HepG2 (cell line): ENCODE measurements around the gene TRIM37. TPM values are rescaled to one million over a fixed set of nuclear protein-coding genes. Genes with fewer than 3 reads are reported as not detected.

Experiments used
- ATAC-seq: fragments of 200-7000 bp; cut with Tn5 transposase; 3 replicates; pipeline ENCODE4 v1.9.1; 2020; ENCODE audit warnings: mild to moderate bottlenecking, moderate library complexity
- BruUV-seq: library from RNA; stranded (reverse); fragments of 400-500 nt; replicated peaks from 2 replicates; lab custom pipeline; 2021; lab: Mats Ljungman, UMichigan
- CTCF ChIA-PET: fragments of 300-600 bp; formaldehyde crosslinking; extraction: SDS; loops from one replicate; lab custom pipeline; 2021; ENCODE audit warnings: low total read pairs, inconsistent platforms, low intra/inter-chr PET ratio; lab: Yijun Ruan, JAX
- POLR2A ChIA-PET: fragments of 350-600 bp; sonication (Branson Sonifier 250); formaldehyde crosslinking; loops from one replicate; lab custom pipeline; 2020; ENCODE audit warnings: antibody characterized with exemption, inconsistent platforms; lab: Yijun Ruan, JAX
- DNase-seq: peaks from one replicate; pipeline ENCODE4 v3.0.0-alpha.2; 2015; ENCODE audit warnings: low spot score
- FAIRE-seq: peaks from 3 replicates; lab custom pipeline; 2011; peaks lifted over from hg19 to GRCh38; lab: Jason Lieb, UNC
- H2AFZ ChIP-seq: one replicate; pipeline ENCODE4 v1.6.1; 2011; ENCODE audit warnings: low read length, inconsistent platforms
- H3K27ac ChIP-seq: fragments of 300-600 bp; 3 replicates; pipeline ENCODE4 v1.8.0; 2011; ENCODE audit warnings: mixed run types, mild to moderate bottlenecking, mixed read lengths, low read length, inconsistent platforms; ENCODE audit not compliant: insufficient read depth; ENCODE audit errors: extremely low read length
- H3K27me3 ChIP-seq, 2 experiments: fragments of 200-600 bp in 1 of 2; 2 replicates in 1 of 2; 3 replicates in 1 of 2; pipeline versions ENCODE4 v1.6.0 to v1.8.0; 2011; ENCODE audit warnings: low read length in 2 of 2, mild to moderate bottlenecking in 2 of 2, moderate library complexity in 2 of 2, inconsistent platforms in 1 of 2; ENCODE audit not compliant: insufficient read depth in 2 of 2, control insufficient read depth in 1 of 2
- H3K36me3 ChIP-seq, 2 experiments: fragments of 200-600 bp in 1 of 2; replicated peaks in 1 of 2; 2 replicates in 1 of 2; 3 replicates in 1 of 2; pipeline versions ENCODE4 v1.5.1 to v1.8.0; 2011; ENCODE audit warnings: low read length in 2 of 2, inconsistent platforms in 1 of 2; ENCODE audit not compliant: insufficient read depth in 2 of 2, control insufficient read depth in 1 of 2
- H3K4me1 ChIP-seq: 2 replicates; pipeline ENCODE4 v1.5.1; 2012; ENCODE audit warnings: low read length, inconsistent platforms; ENCODE audit not compliant: insufficient read depth
- H3K4me2 ChIP-seq: 2 replicates; pipeline ENCODE4 v1.6.0; 2011; ENCODE audit warnings: low read depth, low read length, inconsistent platforms
- H3K4me3 ChIP-seq, 3 experiments: fragments of 200-600 bp in 1 of 3; sonication (generic), shearing (Covaris generic) in 1 of 3; replicated peaks in 1 of 3; 2 replicates each; pipeline ENCODE4 v1.5.1; 2011 to 2016; ENCODE audit warnings: low read length in 3 of 3, inconsistent platforms in 2 of 3, low read depth in 2 of 3, mild to moderate bottlenecking in 2 of 3, control low read depth in 1 of 3, mixed read lengths in 1 of 3; ENCODE audit not compliant: insufficient read depth in 1 of 3
- H3K79me2 ChIP-seq: one replicate; pipeline ENCODE4 v1.6.1; 2011; ENCODE audit warnings: low read length, inconsistent platforms; ENCODE audit not compliant: insufficient read depth
- H3K9ac ChIP-seq: 2 replicates; pipeline ENCODE4 v1.6.0; 2011; ENCODE audit warnings: mild to moderate bottlenecking, low read depth, low read length, inconsistent platforms; ENCODE audit not compliant: insufficient read depth
- H3K9me3 ChIP-seq: 2 replicates; pipeline ENCODE4 v1.5.1; 2012; ENCODE audit warnings: mild to moderate bottlenecking, low read length
- H4K20me1 ChIP-seq: 2 replicates; pipeline ENCODE4 v1.6.0; 2011; ENCODE audit warnings: inconsistent platforms, mild to moderate bottlenecking, low read length, moderate library complexity; ENCODE audit not compliant: insufficient read depth
- AHDC1 ChIP-seq: sonication (generic); formaldehyde crosslinking; IDR thresholded peaks from 2 replicates; pipeline ENCODE4 v1.5.1; 2020; ENCODE audit warnings: mild to moderate bottlenecking, missing genetic modification reagents, borderline replicate concordance
- CBX1 ChIP-seq: IDR thresholded peaks from one replicate; pipeline ENCODE4 v1.6.1; 2016; ENCODE audit warnings: antibody characterized with exemption, low read depth
- HMG20A ChIP-seq: IDR thresholded peaks from 2 replicates; pipeline ENCODE4 v1.6.1; 2016; ENCODE audit warnings: borderline replicate concordance
- YEATS4 ChIP-seq: sonication (generic); formaldehyde crosslinking; IDR thresholded peaks from 2 replicates; pipeline ENCODE4 v1.4.0; 2020; ENCODE audit warnings: missing genetic modification reagents, borderline replicate concordance
- ZBTB26 ChIP-seq: IDR thresholded peaks from 2 replicates; pipeline ENCODE4 v1.6.1; 2016; ENCODE audit warnings: missing compliant biosample characterization, missing genetic modification reagents, borderline replicate concordance
- ZNF570 ChIP-seq: sonication (generic); formaldehyde crosslinking; IDR thresholded peaks from 2 replicates; pipeline ENCODE4 v1.4.0; 2020; ENCODE audit warnings: mild to moderate bottlenecking, missing genetic modification reagents, borderline replicate concordance
- ZNF577 ChIP-seq: sonication (generic); formaldehyde crosslinking; IDR thresholded peaks from 2 replicates; pipeline ENCODE4 v1.4.0; 2020; ENCODE audit warnings: mild to moderate bottlenecking, low read depth, missing genetic modification reagents, borderline replicate concordance
- ZNF674 ChIP-seq: sonication (generic); formaldehyde crosslinking; IDR thresholded peaks from 2 replicates; pipeline ENCODE4 v1.5.0; 2020; ENCODE audit warnings: low read depth, mild to moderate bottlenecking, missing genetic modification reagents
- ZNF788 ChIP-seq: sonication (generic); formaldehyde crosslinking; IDR thresholded peaks from 2 replicates; pipeline ENCODE4 v1.5.0; 2020; ENCODE audit warnings: mild to moderate bottlenecking, missing genetic modification reagents, borderline replicate concordance
- ZNF841 ChIP-seq: sonication (generic); formaldehyde crosslinking; IDR thresholded peaks from 2 replicates; pipeline ENCODE4 v1.8.1; 2023; ENCODE audit warnings: missing genetic modification reagents, borderline replicate concordance
- ZSCAN21 ChIP-seq: sonication (generic); formaldehyde crosslinking; IDR thresholded peaks from 2 replicates; pipeline ENCODE4 v1.8.0; 2022; ENCODE audit warnings: mild to moderate bottlenecking, missing genetic modification reagents, moderate library complexity, borderline replicate concordance
- ZSCAN31 ChIP-seq: sonication (generic); formaldehyde crosslinking; IDR thresholded peaks from 2 replicates; pipeline ENCODE4 v1.5.0; 2020; ENCODE audit warnings: low read depth, mild to moderate bottlenecking, missing genetic modification reagents
- WGBS: methylation state at CpG from one replicate; pipeline ENCODE4 v1.1.6; 2017; ENCODE audit warnings: low lambda C conversion rate; 5-methylcytosine and 5-hydroxymethylcytosine counted together
- in situ Hi-C: cut with HindIII; loops from 2 replicates; pipeline ENCODE4 v1.10.0; 2017; ENCODE audit warnings: low pct_unique_long_range_greater_than_20kb; ENCODE audit not compliant: extremely low pct_ligation_motif_present
- intact Hi-C: fragments of 100-400 bp; cut with micrococcal nuclease; formaldehyde crosslinking; loops from one replicate; pipeline ENCODE4 v1.10.0; 2022; ENCODE audit not compliant: unreplicated experiment
- polyA plus RNA-seq, 8 experiments: library from polyadenylated mRNA; depleted of rRNA in 3 of 8; stranded (reverse) in 7 of 8; unstranded in 1 of 8; fragments of >200 nt; fragmentation: Illumina TruSeq in 4 of 8; extraction: Trizol in 4 of 8; gene quantifications; 2 replicates each; pipeline versions ENCODE4 v1.2.1 to v1.2.3, GENCODE V29; 2011 to 2016; ENCODE audit warnings: low read depth in 4 of 8, missing spikeins in 1 of 8, mixed read lengths in 1 of 8; ENCODE audit not compliant: insufficient read depth in 1 of 8
- total RNA-seq, 5 experiments: library from RNA; depleted of rRNA; stranded (reverse); fragments of >200 nt; fragmentation: Illumina TruSeq; extraction: Trizol; gene quantifications; 2 replicates each; pipeline ENCODE4 v1.2.3, GENCODE V29; 2016; ENCODE audit warnings: low read depth in 1 of 5
- TF ChIP-seq, protein P1 (sequence below): sonication (generic); formaldehyde crosslinking; IDR thresholded peaks from 2 replicates; pipeline ENCODE4 v1.4.0; 2020; ENCODE audit warnings: low read depth, missing genetic modification reagents

Gene TRIM37
- total and polyA plus RNA-seq, 2 of the 13 experiments (the other 11 are each of a cell fraction or from before 2014, with no cell fraction given): 12.4 to 39.1 TPM

- H3K9me3 ChIP-seq: no peaks in the 10 kb centered on the region
- H3K4me2 ChIP-seq: no peak overlapping the region
- H4K20me1 ChIP-seq: no peaks in the 10 kb centered on the region
- in situ Hi-C loops: no loop called here
- ChIA-PET POLR2A (no interaction called here), CTCF (no interaction called here)
- H3K4me3 ChIP-seq: no peak overlapping the region
- 97% methylated on average over 1 of the region's 1 CpG for WGBS
- DNase-seq: no peak
- H3K27me3 ChIP-seq: no peaks in the 10 kb centered on the region
- H3K27ac ChIP-seq: no peak overlapping the region
- H2AFZ ChIP-seq: no peak overlapping the region
- H3K4me1 ChIP-seq: no peaks in the 10 kb centered on the region
- BruUV-seq: no TSS peak
- no peak for ATAC-seq
- H3K36me3 ChIP-seq: peaks cover 6 to 23% of the 10 kb centered on the region in 2 experiments
- no peak overlapping the region for H3K9ac ChIP-seq
- no peak for FAIRE-seq
- intact Hi-C loops: no loop called here
- no peaks in the 10 kb centered on the region for H3K79me2 ChIP-seq
- TF ChIP-seq ZSCAN31 (CRISPR knock-in tag) (no peak), YEATS4 (no peak), AHDC1 (CRISPR knock-in tag) (no peak), ZNF570 (CRISPR knock-in tag) (no peak), ZNF577 (CRISPR knock-in tag) (no peak), ZNF674 (no peak), CBX1 (no peak), ZSCAN21 (CRISPR knock-in tag) (no peak), ZBTB26 (CRISPR knock-in tag) (no peak), HMG20A (CRISPR knock-in tag) (no peak), ZNF841 (CRISPR knock-in tag) (no peak), ZNF788 (no peak)
- TF ChIP-seq, protein P1, sequence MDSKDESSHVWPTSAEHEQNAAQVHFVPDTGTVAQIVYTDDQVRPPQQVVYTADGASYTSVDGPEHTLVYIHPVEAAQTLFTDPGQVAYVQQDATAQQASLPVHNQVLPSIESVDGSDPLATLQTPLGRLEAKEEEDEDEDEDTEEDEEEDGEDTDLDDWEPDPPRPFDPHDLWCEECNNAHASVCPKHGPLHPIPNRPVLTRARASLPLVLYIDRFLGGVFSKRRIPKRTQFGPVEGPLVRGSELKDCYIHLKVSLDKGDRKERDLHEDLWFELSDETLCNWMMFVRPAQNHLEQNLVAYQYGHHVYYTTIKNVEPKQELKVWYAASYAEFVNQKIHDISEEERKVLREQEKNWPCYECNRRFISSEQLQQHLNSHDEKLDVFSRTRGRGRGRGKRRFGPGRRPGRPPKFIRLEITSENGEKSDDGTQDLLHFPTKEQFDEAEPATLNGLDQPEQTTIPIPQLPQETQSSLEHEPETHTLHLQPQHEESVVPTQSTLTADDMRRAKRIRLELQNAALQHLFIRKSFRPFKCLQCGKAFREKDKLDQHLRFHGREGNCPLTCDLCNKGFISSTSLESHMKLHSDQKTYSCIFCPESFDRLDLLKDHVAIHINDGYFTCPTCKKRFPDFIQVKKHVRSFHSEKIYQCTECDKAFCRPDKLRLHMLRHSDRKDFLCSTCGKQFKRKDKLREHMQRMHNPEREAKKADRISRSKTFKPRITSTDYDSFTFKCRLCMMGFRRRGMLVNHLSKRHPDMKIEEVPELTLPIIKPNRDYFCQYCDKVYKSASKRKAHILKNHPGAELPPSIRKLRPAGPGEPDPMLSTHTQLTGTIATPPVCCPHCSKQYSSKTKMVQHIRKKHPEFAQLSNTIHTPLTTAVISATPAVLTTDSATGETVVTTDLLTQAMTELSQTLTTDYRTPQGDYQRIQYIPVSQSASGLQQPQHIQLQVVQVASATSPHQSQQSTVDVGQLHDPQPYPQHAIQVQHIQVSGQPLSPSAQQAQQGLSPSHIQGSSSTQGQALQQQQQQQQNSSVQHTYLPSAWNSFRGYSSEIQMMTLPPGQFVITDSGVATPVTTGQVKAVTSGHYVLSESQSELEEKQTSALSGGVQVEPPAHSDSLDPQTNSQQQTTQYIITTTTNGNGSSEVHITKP (CRISPR knock-in tag): no peak
These were observed 80.3 kb downstream of the TRIM37 start for GRCh38 chr17:59026176-59026939.
